HCT116 (cell line): Measurements from ENCODE around the gene TAF4. TPM values are rescaled to one million over a fixed set of nuclear protein-coding genes. Genes with fewer than 3 reads are reported as not detected.

Source experiments
- CTCF ChIP-seq, 3 experiments: fragments of 200-600 bp in 1 of 3; sonication (generic) in 1 of 3; IDR thresholded peaks in 2 of 3; conservative IDR thresholded peaks in 1 of 3; 2 replicates each; pipeline ENCODE4 v1.5.1; 2012 to 2017; ENCODE audit warnings: low read depth in 2 of 3, low read length in 2 of 3, antibody characterized with exemption in 1 of 3, borderline replicate concordance in 1 of 3, control low read depth in 1 of 3, mild to moderate bottlenecking in 1 of 3, mixed read lengths in 1 of 3, mixed run types in 1 of 3, moderate library complexity in 1 of 3; ENCODE audit not compliant: insufficient read depth in 1 of 3
- EZH2 ChIP-seq: fragments of 200-600 bp; sonication (generic); IDR thresholded peaks from 2 replicates; pipeline ENCODE4 v1.6.1; 2017; ENCODE audit warnings: antibody characterized with exemption, mixed run types
- POLR2AphosphoS5 ChIP-seq: IDR thresholded peaks from 2 replicates; pipeline ENCODE4 v1.6.1; 2011; ENCODE audit warnings: mild to moderate bottlenecking, low read depth, low read length, moderate library complexity
- RAD21 ChIP-seq: IDR thresholded peaks from 2 replicates; pipeline ENCODE4 v1.6.1; 2012; ENCODE audit warnings: low read depth, mild to moderate bottlenecking
- REST ChIP-seq: IDR thresholded peaks from 2 replicates; pipeline ENCODE4 v1.6.1; 2012; ENCODE audit warnings: low read depth
- SP1 ChIP-seq: IDR thresholded peaks from 2 replicates; pipeline ENCODE4 v1.6.1; 2012; ENCODE audit warnings: low read depth
- ZBTB33 ChIP-seq: IDR thresholded peaks from 2 replicates; pipeline ENCODE4 v1.6.1; 2011; ENCODE audit warnings: mild to moderate bottlenecking, low read length, moderate library complexity; ENCODE audit not compliant: insufficient replicate concordance; ENCODE audit errors: extremely low read depth
- ZFX ChIP-seq: fragments of 450-650 bp; IDR thresholded peaks from 2 replicates; pipeline ENCODE4 v1.6.1; 2017
- ZNF274 ChIP-seq: fragments of 200-500 bp; sonication (Bioruptor generic); IDR thresholded peaks from 2 replicates; pipeline ENCODE4 v1.6.1; 2014; ENCODE audit warnings: mild to moderate bottlenecking, low read depth, low read length, inconsistent platforms
- total RNA-seq: library from RNA; stranded (reverse); gene quantifications from one replicate; pipeline ENCODE4 v1.2.1, GENCODE V29; 2021; ENCODE audit not compliant: unreplicated experiment

TAF4 gene
- total RNA-seq, 1 experiment from 2014 or later: 26.8 TPM

- TF ChIP-seq REST (no peak), SP1 (no peak), RAD21 (no peak), EZH2 (no peak), CTCF (IDR thresholded peaks at IDR 0.05 in 2 of 3, conservative IDR thresholded peaks at IDR 0.05 in 1 of 3; ENCODE audit: borderline replicate concordance in 1 of 3, insufficient read depth in 1 of 3, low read depth in 2 of 3, low read length in 2 of 3) (no peak), ZNF274 (no peak), ZBTB33 (no peak), POLR2AphosphoS5 (no peak), ZFX (no peak)
Observed at GRCh38 chr20:61938839-61939690, 126.6 kb downstream of the TAF4 start (continued).
